Stimulated activated naive CD4-positive, alpha-beta T cell treated with Interleukin-2 at 50 U/mL for 16 hours (primary cell): ENCODE data around the gene PLEKHH1.

Source experiments
- DNase-seq: peaks from one replicate; lab custom pipeline; 2025; lab: John Stamatoyannopoulos, UW

Gene PLEKHH1

GRCh38 chr14:67630186-67630585 lies 97.1 kb downstream of the PLEKHH1 start:
- DNase-seq = no peak

- DNase-seq = no peak
These were observed 97.8 kb downstream of the PLEKHH1 start for GRCh38 chr14:67630938-67631337.

GRCh38 chr14:67633451-67634147 lies 100.5 kb downstream of the PLEKHH1 start:
- no peak for DNase-seq

GRCh38 chr14:67636361-67636919 lies 103.3 kb downstream of the PLEKHH1 start:
- DNase-seq = no peak

DNA sequence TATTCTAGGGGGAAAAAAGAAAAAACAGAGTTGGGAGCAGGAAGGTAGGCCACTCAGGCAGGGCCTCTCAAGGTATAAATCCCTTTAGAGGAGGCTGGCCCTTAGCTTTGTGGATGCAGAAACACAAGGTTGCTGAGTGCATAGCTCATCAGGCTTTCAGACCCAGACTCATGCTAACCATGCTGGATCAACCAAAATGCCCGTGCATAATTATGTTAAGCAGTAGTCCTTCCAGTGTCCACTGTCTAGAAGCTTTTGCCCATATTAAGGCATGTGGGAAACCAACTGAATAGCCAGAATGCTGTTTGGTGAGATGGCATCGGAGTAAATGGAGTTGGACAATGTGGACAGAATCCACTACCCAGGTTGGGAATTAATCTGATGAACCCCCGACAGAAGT lies 105.6 kb downstream of the PLEKHH1 start:
- no peak for DNase-seq
